ENCODE measurements around the gene SPEM3.

- TF ChIP-seq ZNF274 (IDR thresholded peaks at IDR 0.05; ENCODE audit: low read depth, low read length) (no peak), YY1 (IDR thresholded peaks at IDR 0.05; ENCODE audit: insufficient read depth, insufficient read length) (no peak), SUZ12 (IDR thresholded peaks at IDR 0.05; ENCODE audit: extremely low read depth, insufficient read depth, insufficient read length) (no peak)
Measured at GRCh38 chr17:7423679-7424078, 5.0 kb upstream of the SPEM3 start.

All from NT2/D1 (cell line).